HepG2 (cell line): Measurements from ENCODE around the gene YY1. TPM values are rescaled to one million over a fixed set of nuclear protein-coding genes. Genes with fewer than 3 reads are reported as not detected.

ENCODE experiments used
- BRCA1 ChIP-seq: sonication (generic); formaldehyde crosslinking; IDR thresholded peaks from 2 replicates; pipeline ENCODE4 v1.4.0; 2020; ENCODE audit warnings: missing genetic modification reagents
- CHD4 ChIP-seq: fragments of 200-600 bp; sonication (generic); IDR thresholded peaks from 2 replicates; pipeline ENCODE4 v1.7.0; 2017; ENCODE audit warnings: mild to moderate bottlenecking, low read length, borderline replicate concordance
- NR3C1 ChIP-seq: sonication (generic); formaldehyde crosslinking; IDR thresholded peaks from 2 replicates; pipeline ENCODE4 v1.4.0; 2020; ENCODE audit warnings: missing genetic modification reagents
- PCBP2 ChIP-seq: fragments of 200-400 bp; formaldehyde crosslinking; optimal IDR thresholded peaks from 2 replicates; pipeline ENCODE3; 2018; ENCODE audit warnings: low read length, low read depth; ENCODE audit not compliant: poor library complexity, severe bottlenecking
- ZBTB38 ChIP-seq: sonication (generic); formaldehyde crosslinking; IDR thresholded peaks from 2 replicates; pipeline ENCODE4 v1.5.1; 2020; ENCODE audit warnings: mild to moderate bottlenecking, missing genetic modification reagents
- ZNF432 ChIP-seq: sonication (generic); formaldehyde crosslinking; IDR thresholded peaks from 2 replicates; pipeline ENCODE4 v1.5.0; 2020; ENCODE audit warnings: missing genetic modification reagents, mild to moderate bottlenecking, borderline replicate concordance
- ZNF460 ChIP-seq: sonication (generic); formaldehyde crosslinking; IDR thresholded peaks from 2 replicates; pipeline ENCODE4 v1.5.1; 2020; ENCODE audit warnings: missing genetic modification reagents, mild to moderate bottlenecking, borderline replicate concordance
- ZNF501 ChIP-seq: sonication (generic); formaldehyde crosslinking; IDR thresholded peaks from 2 replicates; pipeline ENCODE4 v1.5.1; 2020; ENCODE audit warnings: mild to moderate bottlenecking, moderate library complexity, missing genetic modification reagents
- ZNF562 ChIP-seq: sonication (generic); formaldehyde crosslinking; IDR thresholded peaks from 2 replicates; pipeline ENCODE4 v1.8.0; 2022; ENCODE audit warnings: missing genetic modification reagents, borderline replicate concordance
- ZNF713 ChIP-seq: sonication (generic); formaldehyde crosslinking; IDR thresholded peaks from 2 replicates; pipeline ENCODE4 v1.4.0; 2020; ENCODE audit warnings: mild to moderate bottlenecking, missing genetic modification reagents
- ZZZ3 ChIP-seq: sonication (generic); formaldehyde crosslinking; IDR thresholded peaks from 2 replicates; pipeline ENCODE4 v1.4.0; 2020; ENCODE audit warnings: missing genetic modification reagents, mild to moderate bottlenecking, borderline replicate concordance
- polyA plus RNA-seq, 8 experiments: library from polyadenylated mRNA; depleted of rRNA in 3 of 8; stranded (reverse) in 7 of 8; unstranded in 1 of 8; fragments of >200 nt; fragmentation: Illumina TruSeq in 4 of 8; extraction: Trizol in 4 of 8; gene quantifications; 2 replicates each; pipeline versions ENCODE4 v1.2.1 to v1.2.3, GENCODE V29; 2011 to 2016; ENCODE audit warnings: low read depth in 4 of 8, missing spikeins in 1 of 8, mixed read lengths in 1 of 8; ENCODE audit not compliant: insufficient read depth in 1 of 8
- total RNA-seq, 5 experiments: library from RNA; depleted of rRNA; stranded (reverse); fragments of >200 nt; fragmentation: Illumina TruSeq; extraction: Trizol; gene quantifications; 2 replicates each; pipeline ENCODE4 v1.2.3, GENCODE V29; 2016; ENCODE audit warnings: low read depth in 1 of 5
- TF ChIP-seq, protein P1 (sequence below): sonication (generic); formaldehyde crosslinking; IDR thresholded peaks from 2 replicates; pipeline ENCODE4 v1.4.0; 2020; ENCODE audit warnings: missing genetic modification reagents
- TF ChIP-seq, protein P2 (sequence below): sonication (generic); formaldehyde crosslinking; IDR thresholded peaks from 2 replicates; pipeline ENCODE4 v1.5.0; 2020; ENCODE audit warnings: mild to moderate bottlenecking, missing genetic modification reagents, borderline replicate concordance
- TF ChIP-seq, protein P3 (sequence below): sonication (generic); formaldehyde crosslinking; IDR thresholded peaks from 2 replicates; pipeline ENCODE4 v1.5.1; 2020; ENCODE audit warnings: missing genetic modification reagents, mild to moderate bottlenecking, borderline replicate concordance
- TF ChIP-seq, protein P4 (sequence below): sonication (generic); formaldehyde crosslinking; IDR thresholded peaks from 2 replicates; pipeline ENCODE4 v1.4.0; 2020; ENCODE audit warnings: mild to moderate bottlenecking, missing genetic modification reagents
- TF ChIP-seq, protein P5 (sequence below): sonication (generic); formaldehyde crosslinking; IDR thresholded peaks from 2 replicates; pipeline ENCODE4 v1.5.0; 2020; ENCODE audit warnings: missing genetic modification reagents, mild to moderate bottlenecking, borderline replicate concordance
- TF ChIP-seq, protein P6 (sequence below): sonication (generic); formaldehyde crosslinking; IDR thresholded peaks from 2 replicates; pipeline ENCODE4 v1.8.0; 2022; ENCODE audit warnings: mild to moderate bottlenecking, missing genetic modification reagents

The YY1 gene
- total and polyA plus RNA-seq, 2 of the 13 experiments (the other 11 are each of a cell fraction or from before 2014, with no cell fraction given), result 29.4 to 68.1 TPM

DNA sequence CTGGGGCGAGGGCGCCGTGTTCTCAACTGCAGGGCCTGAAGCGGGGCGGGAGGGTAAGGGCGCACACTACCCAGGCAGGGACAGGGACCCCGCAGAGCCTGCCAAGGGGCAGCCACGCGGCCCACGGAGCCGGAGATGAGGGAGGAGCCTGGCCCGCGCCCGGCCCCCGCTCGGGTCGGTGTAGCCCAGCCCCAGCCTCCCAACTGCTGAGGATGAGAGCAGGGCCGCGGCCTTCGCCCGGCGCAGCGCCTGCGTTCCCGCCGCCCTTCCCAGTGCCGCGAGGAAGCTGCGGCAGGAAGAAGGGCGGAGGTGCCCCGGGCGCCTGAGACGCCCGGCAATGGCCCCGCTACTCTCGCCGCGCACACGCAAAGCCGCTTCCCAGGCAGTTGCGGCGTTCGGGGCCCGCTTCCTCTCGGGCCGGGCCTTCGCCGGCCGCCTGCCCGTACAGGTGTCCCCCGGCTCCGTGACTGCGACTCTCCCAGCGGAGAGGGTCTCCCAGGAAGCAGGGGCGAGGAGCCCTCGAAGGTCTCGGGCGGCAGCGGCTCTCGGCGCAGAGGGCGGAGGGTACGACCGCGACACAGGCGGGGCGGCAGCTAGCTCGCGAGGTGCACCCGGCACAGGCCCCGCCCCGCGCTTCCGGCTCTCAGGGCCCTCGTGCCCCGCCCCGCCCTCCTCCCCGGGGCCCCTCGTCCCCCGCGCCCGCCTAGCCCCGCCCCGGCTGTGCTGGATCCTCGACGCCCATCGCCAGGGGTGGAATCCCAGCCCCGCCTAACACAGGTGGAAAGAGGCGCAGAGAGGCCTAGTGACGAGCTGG, 24.8 kb upstream of the YY1 start (continued):
- TF ChIP-seq ZBTB38 (CRISPR knock-in tag), result peak; percentile 68
- no peak for TF ChIP-seq PCBP2
- TF ChIP-seq, protein P1, sequence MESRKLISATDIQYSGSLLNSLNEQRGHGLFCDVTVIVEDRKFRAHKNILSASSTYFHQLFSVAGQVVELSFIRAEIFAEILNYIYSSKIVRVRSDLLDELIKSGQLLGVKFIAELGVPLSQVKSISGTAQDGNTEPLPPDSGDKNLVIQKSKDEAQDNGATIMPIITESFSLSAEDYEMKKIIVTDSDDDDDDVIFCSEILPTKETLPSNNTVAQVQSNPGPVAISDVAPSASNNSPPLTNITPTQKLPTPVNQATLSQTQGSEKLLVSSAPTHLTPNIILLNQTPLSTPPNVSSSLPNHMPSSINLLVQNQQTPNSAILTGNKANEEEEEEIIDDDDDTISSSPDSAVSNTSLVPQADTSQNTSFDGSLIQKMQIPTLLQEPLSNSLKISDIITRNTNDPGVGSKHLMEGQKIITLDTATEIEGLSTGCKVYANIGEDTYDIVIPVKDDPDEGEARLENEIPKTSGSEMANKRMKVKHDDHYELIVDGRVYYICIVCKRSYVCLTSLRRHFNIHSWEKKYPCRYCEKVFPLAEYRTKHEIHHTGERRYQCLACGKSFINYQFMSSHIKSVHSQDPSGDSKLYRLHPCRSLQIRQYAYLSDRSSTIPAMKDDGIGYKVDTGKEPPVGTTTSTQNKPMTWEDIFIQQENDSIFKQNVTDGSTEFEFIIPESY (CRISPR knock-in tag), result no peak
- TF ChIP-seq, protein P2, sequence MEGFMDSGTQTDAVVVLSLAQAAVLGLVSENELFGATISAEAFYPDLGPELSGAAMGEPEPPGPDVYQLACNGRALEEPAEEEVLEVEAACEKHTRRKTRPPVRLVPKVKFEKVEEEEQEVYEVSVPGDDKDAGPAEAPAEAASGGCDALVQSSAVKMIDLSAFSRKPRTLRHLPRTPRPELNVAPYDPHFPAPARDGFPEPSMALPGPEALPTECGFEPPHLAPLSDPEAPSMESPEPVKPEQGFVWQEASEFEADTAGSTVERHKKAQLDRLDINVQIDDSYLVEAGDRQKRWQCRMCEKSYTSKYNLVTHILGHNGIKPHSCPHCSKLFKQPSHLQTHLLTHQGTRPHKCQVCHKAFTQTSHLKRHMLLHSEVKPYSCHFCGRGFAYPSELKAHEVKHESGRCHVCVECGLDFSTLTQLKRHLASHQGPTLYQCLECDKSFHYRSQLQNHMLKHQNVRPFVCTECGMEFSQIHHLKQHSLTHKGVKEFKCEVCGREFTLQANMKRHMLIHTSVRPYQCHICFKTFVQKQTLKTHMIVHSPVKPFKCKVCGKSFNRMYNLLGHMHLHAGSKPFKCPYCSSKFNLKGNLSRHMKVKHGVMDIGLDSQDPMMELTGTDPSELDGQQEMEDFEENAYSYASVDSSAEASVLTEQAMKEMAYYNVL, result peak; percentile 77; the same call in 1 of the 2 replicates
- TF ChIP-seq ZNF562 (CRISPR knock-in tag), result no peak
- TF ChIP-seq, protein P3, sequence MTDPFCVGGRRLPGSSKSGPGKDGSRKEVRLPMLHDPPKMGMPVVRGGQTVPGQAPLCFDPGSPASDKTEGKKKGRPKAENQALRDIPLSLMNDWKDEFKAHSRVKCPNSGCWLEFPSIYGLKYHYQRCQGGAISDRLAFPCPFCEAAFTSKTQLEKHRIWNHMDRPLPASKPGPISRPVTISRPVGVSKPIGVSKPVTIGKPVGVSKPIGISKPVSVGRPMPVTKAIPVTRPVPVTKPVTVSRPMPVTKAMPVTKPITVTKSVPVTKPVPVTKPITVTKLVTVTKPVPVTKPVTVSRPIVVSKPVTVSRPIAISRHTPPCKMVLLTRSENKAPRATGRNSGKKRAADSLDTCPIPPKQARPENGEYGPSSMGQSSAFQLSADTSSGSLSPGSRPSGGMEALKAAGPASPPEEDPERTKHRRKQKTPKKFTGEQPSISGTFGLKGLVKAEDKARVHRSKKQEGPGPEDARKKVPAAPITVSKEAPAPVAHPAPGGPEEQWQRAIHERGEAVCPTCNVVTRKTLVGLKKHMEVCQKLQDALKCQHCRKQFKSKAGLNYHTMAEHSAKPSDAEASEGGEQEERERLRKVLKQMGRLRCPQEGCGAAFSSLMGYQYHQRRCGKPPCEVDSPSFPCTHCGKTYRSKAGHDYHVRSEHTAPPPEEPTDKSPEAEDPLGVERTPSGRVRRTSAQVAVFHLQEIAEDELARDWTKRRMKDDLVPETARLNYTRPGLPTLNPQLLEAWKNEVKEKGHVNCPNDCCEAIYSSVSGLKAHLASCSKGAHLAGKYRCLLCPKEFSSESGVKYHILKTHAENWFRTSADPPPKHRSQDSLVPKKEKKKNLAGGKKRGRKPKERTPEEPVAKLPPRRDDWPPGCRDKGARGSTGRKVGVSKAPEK (CRISPR knock-in tag), result peak; percentile 23; the same call in 1 of the 2 replicates
- no peak; the same call in 1 of the 2 replicates for TF ChIP-seq ZNF460 (CRISPR knock-in tag)
- no peak for TF ChIP-seq ZNF432 (CRISPR knock-in tag)
- TF ChIP-seq, protein P4, sequence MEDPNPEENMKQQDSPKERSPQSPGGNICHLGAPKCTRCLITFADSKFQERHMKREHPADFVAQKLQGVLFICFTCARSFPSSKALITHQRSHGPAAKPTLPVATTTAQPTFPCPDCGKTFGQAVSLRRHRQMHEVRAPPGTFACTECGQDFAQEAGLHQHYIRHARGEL (CRISPR knock-in tag), result no peak
- TF ChIP-seq ZNF713 (CRISPR knock-in tag), result peak; percentile 91; the same call in 1 of the 2 replicates
- TF ChIP-seq CHD4, result no peak
- TF ChIP-seq, protein P5, sequence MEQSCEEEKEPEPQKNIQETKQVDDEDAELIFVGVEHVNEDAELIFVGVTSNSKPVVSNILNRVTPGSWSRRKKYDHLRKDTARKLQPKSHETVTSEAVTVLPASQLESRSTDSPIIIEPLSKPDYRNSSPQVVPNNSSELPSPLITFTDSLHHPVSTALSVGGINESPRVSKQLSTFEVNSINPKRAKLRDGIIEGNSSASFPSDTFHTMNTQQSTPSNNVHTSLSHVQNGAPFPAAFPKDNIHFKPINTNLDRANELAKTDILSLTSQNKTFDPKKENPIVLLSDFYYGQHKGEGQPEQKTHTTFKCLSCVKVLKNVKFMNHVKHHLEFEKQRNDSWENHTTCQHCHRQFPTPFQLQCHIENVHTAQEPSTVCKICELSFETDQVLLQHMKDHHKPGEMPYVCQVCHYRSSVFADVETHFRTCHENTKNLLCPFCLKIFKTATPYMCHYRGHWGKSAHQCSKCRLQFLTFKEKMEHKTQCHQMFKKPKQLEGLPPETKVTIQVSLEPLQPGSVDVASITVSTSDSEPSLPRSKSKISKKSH (CRISPR knock-in tag), result peak; percentile 76; the same call in 1 of the 2 replicates
- 0 out of 2 replicates have a peak, but pooled peaks have one; percentile 68 for TF ChIP-seq BRCA1 (CRISPR knock-in tag)
- no peak for TF ChIP-seq NR3C1 (CRISPR knock-in tag)
- TF ChIP-seq, protein P6, sequence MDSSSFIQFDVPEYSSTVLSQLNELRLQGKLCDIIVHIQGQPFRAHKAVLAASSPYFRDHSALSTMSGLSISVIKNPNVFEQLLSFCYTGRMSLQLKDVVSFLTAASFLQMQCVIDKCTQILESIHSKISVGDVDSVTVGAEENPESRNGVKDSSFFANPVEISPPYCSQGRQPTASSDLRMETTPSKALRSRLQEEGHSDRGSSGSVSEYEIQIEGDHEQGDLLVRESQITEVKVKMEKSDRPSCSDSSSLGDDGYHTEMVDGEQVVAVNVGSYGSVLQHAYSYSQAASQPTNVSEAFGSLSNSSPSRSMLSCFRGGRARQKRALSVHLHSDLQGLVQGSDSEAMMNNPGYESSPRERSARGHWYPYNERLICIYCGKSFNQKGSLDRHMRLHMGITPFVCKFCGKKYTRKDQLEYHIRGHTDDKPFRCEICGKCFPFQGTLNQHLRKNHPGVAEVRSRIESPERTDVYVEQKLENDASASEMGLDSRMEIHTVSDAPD (CRISPR knock-in tag), result 0 out of 2 replicates have a peak, but pooled peaks have one; percentile 81
- TF ChIP-seq ZNF501, result peak; percentile 94
- peak; percentile 48; the same call in 1 of the 2 replicates for TF ChIP-seq ZZZ3 (CRISPR knock-in tag)
